Activated T-cell treated with anti-CD3 and anti-CD28 coated beads, Interleukin-2, amount 50 U/mL, for 24 hours (primary cell): ENCODE results near the gene CFAP74.
"Not testable (repeated sequence)": the region's sequence is repeated elsewhere in the genome, so short reads cannot be mapped to it uniquely, and the experiment has no call there.

Experiments used
- DNase-seq: peaks from one replicate; pipeline ENCODE4 v3.0.0-alpha.2; 2020
- H3K27ac Mint-ChIP-seq: 2 replicates; pipeline ENCODE4 v1.8.0; 2020; ENCODE audit warnings: mild to moderate bottlenecking, mixed read lengths
- H3K27me3 Mint-ChIP-seq: 2 replicates; pipeline ENCODE4 v1.8.0; 2020; ENCODE audit warnings: mixed read lengths
- H3K36me3 Mint-ChIP-seq: 2 replicates; pipeline ENCODE4 v1.8.0; 2020; ENCODE audit warnings: low read depth, mixed read lengths
- H3K4me1 Mint-ChIP-seq: 2 replicates; pipeline ENCODE4 v1.8.0; 2020; ENCODE audit warnings: low read depth, mixed read lengths
- H3K4me3 Mint-ChIP-seq: 2 replicates; pipeline ENCODE4 v1.8.0; 2020; ENCODE audit warnings: mild to moderate bottlenecking, moderate library complexity, mixed read lengths
- H3K9me3 Mint-ChIP-seq: 2 replicates; pipeline ENCODE4 v1.8.0; 2020; ENCODE audit warnings: mixed read lengths

The CFAP74 gene

DNA sequence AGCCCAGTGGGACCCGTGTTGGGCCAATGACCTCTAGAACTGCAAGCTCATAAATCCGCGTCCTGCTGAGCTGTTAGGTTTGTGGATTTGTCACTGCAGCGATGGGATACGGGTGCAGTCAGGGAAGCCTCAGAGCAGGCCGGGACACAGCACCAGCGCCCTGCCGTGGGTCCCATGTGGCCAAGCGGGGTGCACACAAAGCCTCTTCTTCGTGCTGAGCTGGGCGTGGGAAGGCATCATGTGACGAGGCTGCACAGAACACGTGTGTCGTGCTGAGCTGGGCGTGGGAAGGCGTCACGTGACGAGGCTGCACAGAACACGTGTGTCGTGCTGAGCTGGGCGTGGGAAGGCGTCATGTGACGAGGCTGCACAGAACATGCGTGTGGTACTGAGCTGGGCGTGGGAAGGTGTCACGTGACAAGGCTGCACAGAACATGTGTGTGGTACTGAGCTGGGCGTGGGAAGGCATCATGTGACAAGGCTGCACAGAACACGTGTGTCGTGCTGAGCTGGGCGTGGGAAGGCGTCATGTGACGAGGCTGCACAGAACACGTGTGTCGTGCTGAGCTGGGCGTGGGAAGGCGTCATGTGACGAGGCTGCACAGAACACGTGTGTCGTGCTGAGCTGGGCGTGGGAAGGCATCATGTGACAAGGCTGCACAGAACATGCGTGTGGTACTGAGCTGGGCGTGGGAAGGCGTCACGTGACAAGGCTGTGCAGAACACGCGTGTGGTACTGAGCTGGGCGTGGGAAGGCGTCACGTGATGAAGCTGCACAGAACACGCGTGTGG, 24.7 kb downstream of the CFAP74 start:
- H3K27me3 Mint-ChIP-seq, H3K4me3 Mint-ChIP-seq, H3K36me3 Mint-ChIP-seq, H3K9me3 Mint-ChIP-seq, H3K27ac Mint-ChIP-seq, DNase-seq, H3K4me1 Mint-ChIP-seq: not testable (repeated sequence)

DNA sequence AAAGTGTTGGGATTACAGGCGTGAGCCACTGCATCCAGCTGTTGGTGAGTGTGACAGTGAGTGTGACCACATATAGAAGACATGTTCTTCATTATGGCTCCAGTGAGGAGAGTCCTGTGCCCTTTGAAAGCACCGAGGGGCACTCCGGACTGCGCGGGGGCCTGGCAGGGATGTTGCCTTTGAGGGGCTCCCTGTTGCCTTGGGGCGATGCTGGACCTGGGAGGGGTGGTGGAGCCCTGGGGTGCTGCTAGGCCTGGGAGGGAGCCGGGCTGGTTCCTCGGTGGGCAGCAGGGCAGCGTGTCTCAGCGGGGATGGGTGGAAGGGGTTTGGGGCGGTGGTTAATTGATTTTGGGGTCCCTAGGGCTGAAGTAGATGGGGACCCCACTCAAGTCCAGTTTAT, 25.5 kb downstream of the CFAP74 start:
- Mint-ChIP-seq H3K27ac (no peak overlapping the region), H3K9me3 (no peaks in the 10 kb centered on the region), H3K36me3 (no peaks in the 10 kb centered on the region), H3K4me3 (no peak overlapping the region), H3K27me3 (peaks cover 15% of the 10 kb centered on the region), H3K4me1 (no peaks in the 10 kb centered on the region)
- DNase-seq: no peak

DNA sequence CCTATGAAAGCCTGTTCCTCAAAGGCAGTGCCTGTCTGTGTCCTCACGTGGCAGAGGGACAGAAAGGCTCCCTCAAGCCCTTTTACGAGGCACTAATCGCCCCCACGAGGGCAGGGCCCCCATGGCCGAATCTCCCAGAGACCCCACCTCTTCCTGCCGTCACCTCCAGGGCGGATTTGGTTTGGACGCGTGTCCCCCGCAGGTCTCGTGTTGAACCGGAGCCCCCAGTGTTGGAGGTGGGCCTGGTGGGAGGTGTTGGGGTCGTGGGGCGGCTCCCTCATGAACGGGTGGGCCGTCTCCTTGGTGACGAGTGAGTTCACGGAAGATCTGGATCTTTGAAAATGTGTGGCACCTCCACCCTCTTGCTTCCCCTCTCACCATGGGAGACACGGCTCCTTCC, 27.6 kb downstream of the CFAP74 start:
- no peak for DNase-seq
- H3K27me3 Mint-ChIP-seq: peaks cover 16% of the 10 kb centered on the region
- no peak overlapping the region for H3K27ac Mint-ChIP-seq
- no peaks in the 10 kb centered on the region for H3K4me1 Mint-ChIP-seq
- no peak overlapping the region for H3K4me3 Mint-ChIP-seq
- no peaks in the 10 kb centered on the region for H3K9me3 Mint-ChIP-seq
- no peaks in the 10 kb centered on the region for H3K36me3 Mint-ChIP-seq

DNA sequence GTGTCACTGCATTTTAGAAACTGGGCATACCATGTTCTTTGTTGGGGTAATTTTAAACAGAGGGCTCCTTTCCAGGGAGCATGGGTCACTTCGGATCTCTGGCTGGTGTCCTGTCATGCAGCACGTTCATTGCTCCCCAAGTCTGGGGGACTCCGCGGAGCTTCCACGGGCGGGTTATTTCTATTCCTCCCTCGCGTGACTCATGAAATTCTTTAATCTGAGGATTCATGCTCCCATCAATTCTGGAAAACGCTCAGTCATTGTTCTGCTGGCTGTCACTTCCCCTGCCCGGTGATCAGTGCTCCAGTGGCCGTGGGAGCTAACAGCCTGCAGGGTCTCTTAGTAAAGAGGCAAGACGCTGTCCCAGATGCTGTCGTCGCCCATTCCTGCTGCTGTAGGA, 28.1 kb downstream of the CFAP74 start:
- no peak overlapping the region for H3K4me3 Mint-ChIP-seq
- peaks cover 16% of the 10 kb centered on the region for H3K27me3 Mint-ChIP-seq

DNA sequence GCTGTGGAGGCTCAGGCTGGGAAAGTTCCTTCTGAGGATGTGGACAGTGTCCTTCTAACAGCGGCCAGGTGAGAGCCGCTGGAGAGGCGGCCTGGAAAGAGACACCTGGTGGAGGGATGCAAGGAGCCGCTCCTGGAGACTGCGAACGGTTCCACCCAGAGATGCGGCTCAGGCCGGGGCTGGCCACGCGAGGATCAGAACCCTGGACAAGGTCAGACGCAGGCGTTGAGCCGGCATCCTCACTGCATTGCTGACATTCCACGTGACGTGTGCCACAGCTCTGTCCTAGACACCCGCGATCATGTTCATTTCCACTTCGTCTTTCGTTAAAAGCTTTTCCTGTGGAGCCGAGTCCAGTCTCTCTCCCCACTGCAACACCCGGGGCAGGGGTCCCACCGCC, 28.8 kb downstream of the CFAP74 start:
- no peaks in the 10 kb centered on the region for H3K4me1 Mint-ChIP-seq
- H3K9me3 Mint-ChIP-seq: no peaks in the 10 kb centered on the region
- no peak for DNase-seq
- peaks cover 16% of the 10 kb centered on the region for H3K27me3 Mint-ChIP-seq
- H3K27ac Mint-ChIP-seq: no peak overlapping the region
- H3K36me3 Mint-ChIP-seq: no peaks in the 10 kb centered on the region
- no peak overlapping the region for H3K4me3 Mint-ChIP-seq

More for the DNA sequence above, 28.1 kb downstream of the CFAP74 start:
- Mint-ChIP-seq H3K27ac (no peak overlapping the region), H3K36me3 (no peaks in the 10 kb centered on the region), H3K9me3 (no peaks in the 10 kb centered on the region), H3K4me1 (no peaks in the 10 kb centered on the region)
- DNase-seq: no peak

DNA sequence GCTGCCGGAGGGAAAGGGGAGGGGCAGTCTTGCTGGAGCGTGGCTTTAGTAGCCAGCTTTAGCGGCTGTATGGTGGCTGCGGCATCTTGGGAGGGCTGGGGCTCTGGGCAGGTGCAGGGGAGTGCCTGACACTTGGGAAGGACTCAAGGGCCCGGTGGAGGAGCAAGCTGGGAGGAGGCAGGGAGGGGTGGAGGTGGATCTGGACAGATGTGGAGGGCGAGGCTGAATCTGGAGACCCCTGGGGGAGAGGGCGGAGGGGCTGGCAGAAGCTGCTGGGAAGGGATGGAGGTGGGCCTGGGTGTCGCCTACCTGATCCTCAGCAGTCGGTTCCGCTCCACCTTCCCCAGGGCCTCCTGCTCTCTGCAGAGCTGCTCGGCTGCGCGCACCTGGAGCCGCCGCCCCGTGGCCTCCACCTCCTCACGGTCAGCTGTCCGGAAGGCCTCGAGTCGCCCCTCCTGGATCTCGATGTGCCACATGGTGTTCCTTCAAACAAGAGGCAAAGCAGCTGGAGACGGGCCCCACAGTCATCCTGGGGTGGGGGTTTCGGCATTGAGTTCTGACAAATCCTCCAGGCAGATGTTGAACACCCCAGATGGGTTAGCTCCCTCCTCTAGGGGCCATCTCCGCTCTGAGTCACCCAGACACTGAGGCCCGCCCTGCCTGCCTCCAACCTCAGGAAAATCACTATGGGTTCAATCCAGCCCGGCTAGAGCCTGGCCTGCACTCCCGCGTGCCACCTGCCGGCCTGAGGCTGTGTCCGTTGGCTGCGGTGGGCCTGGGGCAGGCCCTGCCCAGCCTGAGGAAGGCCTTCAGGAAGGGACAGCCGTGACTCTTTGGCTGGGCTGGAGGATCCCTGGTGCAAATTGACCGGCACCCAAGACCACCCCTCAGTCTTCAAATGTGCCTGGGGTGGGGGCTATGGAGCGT, 29.6 kb downstream of the CFAP74 start:
- Mint-ChIP-seq H3K36me3 (no peaks in the 10 kb centered on the region), H3K4me1 (no peaks in the 10 kb centered on the region), H3K4me3 (no peak overlapping the region), H3K27ac (no peak overlapping the region), H3K27me3 (peaks cover 16% of the 10 kb centered on the region), H3K9me3 (no peaks in the 10 kb centered on the region)
- DNase-seq: no peak

DNA sequence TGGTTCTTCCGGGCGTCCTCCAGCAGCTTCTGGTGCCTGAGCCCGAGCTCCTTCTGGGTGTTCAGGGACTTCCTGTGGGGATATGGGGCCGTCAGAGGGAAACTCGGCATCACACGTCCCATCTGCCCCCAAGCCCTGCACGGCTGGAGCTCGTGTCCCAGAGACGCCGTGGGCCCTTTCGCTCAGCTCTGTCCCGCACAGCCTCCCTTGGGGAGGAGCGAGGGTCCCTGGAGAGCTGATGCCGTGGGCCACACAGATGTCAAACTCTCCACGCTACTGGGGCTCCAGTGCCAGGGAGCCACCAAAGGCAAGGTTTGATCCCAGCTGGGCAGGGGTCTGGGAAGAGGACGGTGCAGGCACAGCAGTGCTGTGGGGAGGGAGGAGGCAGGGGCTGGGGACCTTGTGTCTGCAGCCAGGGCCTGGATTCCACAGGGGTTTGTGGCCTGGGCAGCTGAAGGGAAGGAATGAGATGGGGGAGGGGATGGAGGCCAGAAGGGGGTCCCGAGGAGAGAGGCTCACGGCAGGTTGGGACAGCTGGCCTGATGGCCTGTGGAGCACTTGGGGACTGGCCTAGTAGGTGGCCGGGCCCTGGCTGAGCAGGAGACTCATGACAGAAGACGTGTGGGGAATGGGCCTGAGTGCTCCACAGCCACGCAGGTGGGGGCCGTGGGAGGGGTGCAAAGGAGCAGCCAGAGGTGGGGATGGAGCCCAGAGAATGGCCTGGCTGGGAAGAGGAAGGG, 30.4 kb downstream of the CFAP74 start:
- peaks cover 16% of the 10 kb centered on the region for H3K27me3 Mint-ChIP-seq
- H3K4me1 Mint-ChIP-seq: no peaks in the 10 kb centered on the region
- no peak overlapping the region for H3K4me3 Mint-ChIP-seq
- no peak overlapping the region for H3K27ac Mint-ChIP-seq
- H3K36me3 Mint-ChIP-seq: no peaks in the 10 kb centered on the region
- DNase-seq: no peak
- H3K9me3 Mint-ChIP-seq: no peaks in the 10 kb centered on the region

DNA sequence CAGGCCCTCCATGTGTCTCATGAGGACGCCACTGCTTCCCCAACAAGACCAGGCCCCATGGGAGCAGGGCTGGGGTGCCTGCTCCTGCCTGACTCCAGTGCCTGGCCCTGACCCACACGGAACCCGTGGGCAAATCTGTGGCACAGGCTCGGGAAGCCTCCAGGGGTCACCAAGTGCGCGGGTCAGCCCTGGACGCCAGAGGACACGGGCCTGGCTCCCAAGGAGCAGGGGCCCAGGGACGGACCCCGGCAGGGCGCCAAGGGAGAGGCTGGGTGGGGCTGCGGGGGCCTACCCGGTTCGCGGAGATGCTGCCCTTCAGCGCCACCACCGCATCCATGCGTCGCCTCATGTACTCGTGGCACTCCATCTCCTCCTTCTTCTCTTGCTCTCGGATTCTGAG, 31.9 kb downstream of the CFAP74 start:
- H3K27me3 Mint-ChIP-seq: peaks cover 16% of the 10 kb centered on the region
- no peak overlapping the region for H3K27ac Mint-ChIP-seq
- H3K36me3 Mint-ChIP-seq: no peaks in the 10 kb centered on the region
- no peaks in the 10 kb centered on the region for H3K9me3 Mint-ChIP-seq
- no peaks in the 10 kb centered on the region for H3K4me1 Mint-ChIP-seq
- H3K4me3 Mint-ChIP-seq: no peak overlapping the region
- no peak for DNase-seq

DNA sequence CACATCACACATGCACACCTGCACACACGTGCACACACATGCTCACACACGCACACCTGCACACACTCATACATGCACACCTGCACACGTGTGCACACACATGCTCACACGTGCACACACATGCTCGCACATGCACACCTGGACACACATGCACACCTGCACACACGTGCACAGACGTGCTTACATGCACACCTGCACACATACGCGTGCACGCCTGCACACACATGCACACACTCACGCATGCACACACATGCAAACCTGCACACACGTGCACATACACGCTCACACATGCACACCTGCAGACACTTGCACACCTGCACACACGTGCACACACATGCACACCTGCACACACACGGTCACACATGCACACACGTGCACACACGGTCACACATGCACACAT, 32.6 kb downstream of the CFAP74 start:
- Mint-ChIP-seq H3K36me3 (no peaks in the 10 kb centered on the region), H3K9me3 (no peaks in the 10 kb centered on the region), H3K4me3 (no peak overlapping the region), H3K27ac (no peak overlapping the region), H3K27me3 (peaks cover 16% of the 10 kb centered on the region), H3K4me1 (no peaks in the 10 kb centered on the region)
- DNase-seq: no peak

DNA sequence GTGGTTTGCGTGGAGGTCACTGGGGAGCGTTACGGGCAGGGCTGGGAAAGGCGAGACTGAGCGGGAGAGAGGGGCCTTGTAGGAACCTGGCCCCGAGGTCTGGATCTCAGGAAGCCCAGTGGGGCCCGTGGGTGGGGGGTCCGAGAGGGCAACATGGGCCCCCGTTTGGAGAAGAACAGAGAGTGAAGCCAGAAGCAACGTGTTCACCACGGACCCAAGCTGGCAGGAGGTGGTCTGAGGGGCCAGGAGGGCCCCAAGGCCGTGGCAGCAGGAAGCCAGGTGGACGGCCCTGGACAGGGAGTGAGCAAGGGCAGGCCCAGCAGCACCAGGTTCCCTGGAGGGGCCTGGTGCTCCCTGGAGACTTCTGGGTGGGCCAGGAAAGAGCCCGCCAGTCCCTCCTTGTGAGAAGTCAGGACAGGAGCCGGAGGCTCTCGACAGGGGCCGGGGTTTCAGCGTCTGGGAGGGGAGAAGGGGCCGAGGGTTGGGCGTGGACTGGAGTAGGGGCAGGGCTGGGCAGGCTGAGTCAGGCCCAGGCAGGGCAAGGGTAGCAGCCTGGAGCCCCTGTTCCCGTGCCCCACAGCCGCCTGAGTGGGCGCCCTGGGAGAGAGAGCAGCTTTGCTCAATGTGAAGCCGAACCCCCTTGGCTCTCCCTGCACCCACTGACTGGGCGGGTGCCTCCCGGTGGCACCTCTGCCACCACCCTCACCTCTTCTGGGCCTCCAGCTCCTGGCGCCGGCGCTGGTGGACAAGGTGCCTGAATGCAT, 33.5 kb downstream of the CFAP74 start:
- Mint-ChIP-seq H3K9me3 (no peaks in the 10 kb centered on the region), H3K4me1 (no peaks in the 10 kb centered on the region), H3K4me3 (no peak overlapping the region), H3K27me3 (peaks cover 11% of the 10 kb centered on the region), H3K36me3 (no peaks in the 10 kb centered on the region), H3K27ac (no peak overlapping the region)
- DNase-seq: no peak

DNA sequence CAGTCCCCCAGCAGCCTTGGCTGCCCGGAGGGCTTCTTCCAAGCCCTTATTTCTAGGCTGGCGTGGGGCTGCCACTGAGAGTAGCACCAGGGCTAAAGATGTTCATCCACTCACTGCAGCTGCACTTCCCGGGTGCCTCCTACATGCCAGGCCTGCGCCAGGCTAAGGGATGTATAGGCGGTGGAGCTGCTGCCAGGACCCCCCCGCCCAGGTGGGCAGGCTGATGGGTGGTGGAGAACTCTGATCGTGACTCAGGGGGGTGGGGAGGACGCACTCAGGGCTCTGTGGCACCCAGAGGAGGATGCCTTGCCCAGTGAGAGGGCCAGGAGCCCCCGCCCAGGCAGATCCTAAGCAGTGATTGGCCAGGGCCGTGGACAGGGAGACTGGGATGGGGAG, 34.1 kb downstream of the CFAP74 start:
- H3K27ac Mint-ChIP-seq: no peak overlapping the region
- H3K36me3 Mint-ChIP-seq: no peaks in the 10 kb centered on the region
- H3K4me1 Mint-ChIP-seq: no peaks in the 10 kb centered on the region
- H3K4me3 Mint-ChIP-seq: no peak overlapping the region
- no peak for DNase-seq
- H3K9me3 Mint-ChIP-seq: no peaks in the 10 kb centered on the region
- peaks cover 6% of the 10 kb centered on the region for H3K27me3 Mint-ChIP-seq

DNA sequence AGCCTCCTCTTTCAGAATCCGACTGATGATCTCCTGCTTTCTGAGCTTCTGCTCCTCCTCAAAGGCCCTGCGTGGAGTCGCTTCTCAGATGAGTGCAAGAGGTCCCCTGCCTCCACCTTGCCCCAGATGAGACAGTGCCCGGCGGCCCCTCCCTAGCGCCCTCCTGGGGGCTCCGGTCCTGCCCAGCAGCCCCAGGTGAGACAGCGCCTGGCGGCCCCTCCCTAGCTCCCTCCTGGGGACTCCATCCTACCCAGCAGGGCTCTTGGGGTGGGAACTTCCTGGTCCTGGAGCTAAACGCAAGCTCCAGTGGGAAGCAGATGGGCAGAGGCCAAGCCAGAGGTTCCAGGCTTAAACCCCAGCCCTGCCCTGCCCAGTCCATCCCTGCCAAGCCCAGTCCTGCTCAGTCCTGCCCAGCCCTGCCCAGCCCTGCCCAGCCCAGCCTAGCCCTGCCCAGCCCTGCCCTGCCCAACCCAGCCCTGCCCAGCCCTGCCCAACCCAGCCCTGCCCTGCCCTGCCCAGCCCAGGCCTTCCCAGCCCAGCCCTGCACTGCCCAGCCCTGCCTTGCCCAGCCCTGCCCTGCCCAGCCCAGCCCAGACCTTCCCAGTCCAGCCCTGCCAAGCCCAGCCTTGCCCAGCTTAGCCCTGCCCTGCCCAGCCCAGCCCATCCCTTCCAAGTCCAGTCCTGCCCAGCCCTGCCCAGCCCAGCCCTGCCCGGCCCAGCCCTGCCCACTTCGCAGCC, 34.6 kb downstream of the CFAP74 start:
- no peak overlapping the region for H3K27ac Mint-ChIP-seq

DNA sequence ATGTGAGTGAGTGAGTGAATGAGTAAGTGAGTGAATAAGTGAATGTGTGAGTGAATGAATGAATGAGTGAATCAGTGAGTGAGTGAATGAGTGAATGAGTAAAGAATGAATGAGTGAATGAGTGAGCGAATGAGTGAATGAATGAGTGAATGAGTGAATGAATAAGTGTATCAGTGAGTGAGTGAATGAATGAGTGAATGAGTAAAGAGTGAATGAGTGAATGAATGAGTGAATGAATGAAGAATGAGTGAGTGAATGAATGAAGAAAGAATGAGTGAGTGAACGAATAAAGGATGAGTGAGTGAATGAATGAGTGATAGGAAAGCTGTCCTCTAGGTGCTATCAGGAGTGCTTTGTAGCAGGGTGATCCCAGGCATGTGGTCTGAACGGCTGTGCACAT, 35.7 kb downstream of the CFAP74 start:
- Mint-ChIP-seq H3K9me3 (no peaks in the 10 kb centered on the region), H3K4me1 (no peaks in the 10 kb centered on the region), H3K36me3 (no peaks in the 10 kb centered on the region), H3K4me3 (no peak overlapping the region), H3K27ac (no peak overlapping the region), H3K27me3 (peaks cover 3% of the 10 kb centered on the region)
- DNase-seq: no peak

More for the DNA sequence above, 34.6 kb downstream of the CFAP74 start:
- Mint-ChIP-seq H3K4me1 (no peaks in the 10 kb centered on the region), H3K27me3 (peaks cover 6% of the 10 kb centered on the region), H3K36me3 (no peaks in the 10 kb centered on the region), H3K4me3 (no peak overlapping the region), H3K9me3 (no peaks in the 10 kb centered on the region)
- DNase-seq: no peak
